ENCODE measurements around the gene ADAMTS6.
"Not testable (repeated sequence)": the region's sequence is repeated elsewhere in the genome, so short reads cannot be mapped to it uniquely, and the experiment has no call there.

The ADAMTS6 gene

GRCh38 chr5:65481635-65482295 lies at the start of gene ADAMTS6:
ADAMTS6 (minus strand) TSS chr5:65481920; CDS start chr5:65473673, 8,247 bp downstream.
- peak; percentile 49 to 52 for DNase-seq (ENCODE audit: low read depth in 2 of 2)

DNA sequence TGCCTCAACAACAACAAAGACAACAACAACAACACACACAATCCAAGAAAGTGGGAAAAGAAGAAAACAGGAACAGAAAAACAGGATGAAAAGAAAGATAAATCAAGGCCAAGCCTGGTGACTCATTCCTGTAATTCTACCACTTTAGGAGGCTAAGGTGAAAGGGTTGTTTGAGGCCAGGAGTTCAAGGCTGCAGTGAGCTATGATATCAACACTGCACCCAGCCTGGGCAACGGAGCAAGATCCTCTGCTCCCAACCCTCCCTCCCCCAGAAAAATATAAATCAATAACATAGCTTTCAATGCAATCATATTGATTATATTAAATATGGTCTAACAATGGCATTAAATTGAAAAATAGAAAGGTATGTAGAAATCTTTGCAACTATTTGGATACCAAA lies 49.2 kb upstream of the ADAMTS6 start:
- no peak for DNase-seq (ENCODE audit: low read depth in 2 of 2)

GRCh38 chr5:65525726-65526125 lies 44.0 kb upstream of the ADAMTS6 start:
- no peak for DNase-seq (ENCODE audit: low read depth in 2 of 2)

GRCh38 chr5:65512170-65512937 lies 30.6 kb upstream of the ADAMTS6 start:
- DNase-seq (ENCODE audit: low read depth in 2 of 2), result no peak

- DNase-seq (ENCODE audit: low read depth in 2 of 2), result no peak
Measured at GRCh38 chr5:65508978-65509377, 27.3 kb upstream of the ADAMTS6 start.

GRCh38 chr5:65506961-65507360 lies 25.2 kb upstream of the ADAMTS6 start:
- no peak for DNase-seq (ENCODE audit: low read depth in 2 of 2)

DNA sequence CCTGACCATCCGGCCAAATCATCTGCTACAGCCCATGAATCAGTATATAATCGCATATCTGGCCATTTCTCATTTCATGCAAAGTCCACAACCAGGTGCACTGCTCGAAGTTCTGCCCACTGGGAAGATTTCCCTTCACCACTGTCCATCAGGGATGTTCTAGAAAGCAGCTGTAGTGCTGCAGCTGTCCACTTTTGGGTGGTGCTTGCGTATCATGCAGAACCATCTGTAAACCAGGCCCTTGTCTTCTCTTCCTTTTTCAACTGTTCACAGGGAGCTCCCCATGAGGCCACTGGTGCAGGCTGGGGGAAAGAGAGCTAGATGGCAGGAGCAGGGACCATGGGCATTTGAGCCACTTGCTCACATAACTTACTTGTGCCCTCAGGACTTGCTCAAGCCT lies 7.4 kb upstream of the ADAMTS6 start:
- no peak for DNase-seq (ENCODE audit: low read depth in 2 of 2)

DNA sequence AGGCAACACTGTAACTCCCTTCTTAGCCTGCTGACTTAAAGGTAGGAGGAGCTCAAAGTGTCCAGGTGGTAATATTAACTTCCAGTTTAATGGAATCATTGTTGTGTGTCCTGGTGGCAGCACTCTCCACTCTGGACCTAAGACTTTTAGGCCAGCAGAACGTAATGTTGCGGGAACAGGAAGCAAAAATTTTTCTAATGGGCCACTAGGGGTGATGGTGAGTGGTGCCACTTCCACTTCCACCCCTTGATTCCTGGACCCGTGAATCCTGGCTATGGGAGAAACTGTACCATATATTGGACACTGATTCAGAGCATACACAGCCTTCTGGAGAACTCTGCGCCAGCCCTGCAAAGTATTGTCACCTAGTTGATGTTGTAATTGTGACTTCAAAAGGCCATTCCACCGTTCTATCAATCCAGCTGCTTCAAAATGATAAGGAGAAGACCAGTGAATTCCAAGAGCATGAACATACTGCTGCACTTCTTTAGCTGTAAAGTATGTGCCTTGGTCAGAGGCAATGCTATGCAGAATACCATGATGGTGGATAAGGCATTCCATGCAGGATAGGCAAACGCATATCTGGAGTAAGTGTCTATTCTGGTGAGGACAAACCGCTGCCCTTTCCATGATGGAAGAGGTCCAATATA lies 6.4 kb upstream of the ADAMTS6 start:
- DNase-seq (ENCODE audit: low read depth in 2 of 2), result not testable (repeated sequence)

DNA sequence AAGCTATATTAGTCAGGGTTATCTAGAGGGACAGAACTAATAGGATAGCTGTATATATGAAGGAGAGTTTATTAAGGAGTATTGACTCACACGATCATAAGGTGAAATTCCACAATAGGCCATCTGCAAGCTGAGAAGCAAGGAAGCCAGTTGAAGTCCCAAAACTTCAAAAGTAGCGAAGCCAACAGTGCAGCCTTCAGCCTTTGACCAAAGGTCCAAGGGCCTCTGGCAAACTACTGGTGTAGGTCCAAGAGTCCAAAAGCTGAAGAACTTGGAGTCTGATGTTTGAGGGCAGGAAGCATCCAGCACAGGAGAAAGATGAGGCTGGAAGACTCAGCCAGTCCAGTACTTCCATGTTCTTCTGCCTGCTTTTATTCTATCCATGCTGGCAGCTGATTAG lies 5.1 kb upstream of the ADAMTS6 start:
- not testable (repeated sequence) for DNase-seq (ENCODE audit: low read depth in 2 of 2)

GRCh38 chr5:65485405-65485804 lies 3.7 kb upstream of the ADAMTS6 start:
- DNase-seq (ENCODE audit: low read depth in 2 of 2), result no peak

GRCh38 chr5:65483546-65484346 lies 2.0 kb upstream of the ADAMTS6 start:
- DNase-seq (ENCODE audit: low read depth in 2 of 2), result no peak

DNA sequence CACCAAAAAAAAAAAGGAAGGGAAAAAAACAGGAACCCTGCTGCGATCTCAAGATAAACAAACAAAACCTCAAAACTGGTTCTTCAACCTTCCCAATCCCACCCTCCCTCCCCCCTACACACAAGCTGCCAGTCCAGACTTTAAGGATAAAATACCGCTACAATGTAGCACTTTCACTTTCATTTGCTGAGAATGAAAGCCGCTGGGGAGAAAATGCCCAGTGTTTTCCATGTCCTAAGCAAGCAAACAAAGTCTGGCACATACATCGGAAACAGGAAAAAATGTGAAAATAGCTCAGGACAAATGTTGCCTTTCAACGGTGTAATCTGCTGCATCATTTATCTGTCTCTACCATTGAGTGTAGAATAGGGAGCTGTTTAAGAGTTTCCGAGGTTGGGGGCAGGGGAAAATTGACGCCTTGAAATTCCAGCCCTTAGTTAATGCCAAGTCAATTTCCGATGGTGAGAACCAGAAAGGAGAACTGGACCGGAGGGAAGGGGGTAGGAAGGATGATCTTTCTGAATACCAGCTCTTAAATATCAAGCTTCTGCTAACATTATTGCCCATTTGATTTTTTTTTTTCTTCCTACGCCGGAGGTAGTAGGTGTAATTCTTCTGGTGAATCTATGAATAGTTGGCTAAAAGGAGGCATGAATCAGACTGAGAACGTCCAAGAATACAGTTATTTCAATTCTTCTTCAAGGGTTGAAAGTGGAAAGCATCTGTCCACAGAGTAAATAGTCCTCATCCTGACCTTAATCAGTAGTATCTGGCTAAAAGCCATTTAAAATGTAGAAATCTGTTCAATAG lies 1.2 kb upstream of the ADAMTS6 start:
- DNase-seq (ENCODE audit: low read depth in 2 of 2), result no peak

GRCh38 chr5:65482296-65482735 lies 596 bp upstream of the ADAMTS6 start:
- DNase-seq (ENCODE audit: low read depth in 2 of 2), result no peak

GRCh38 chr5:65481171-65481581 lies 544 bp downstream of the ADAMTS6 start:
- DNase-seq (ENCODE audit: low read depth in 2 of 2), result no peak

- DNase-seq (ENCODE audit: low read depth in 2 of 2), result peak in 1 of 2 donors; percentile 2
Measured at GRCh38 chr5:65480306-65480865, 1.3 kb downstream of the ADAMTS6 start.

- no peak for DNase-seq (ENCODE audit: low read depth in 2 of 2)
Measured at GRCh38 chr5:65479527-65479926, 2.2 kb downstream of the ADAMTS6 start.

GRCh38 chr5:65478336-65478735 lies 3.4 kb downstream of the ADAMTS6 start:
- DNase-seq (ENCODE audit: low read depth in 2 of 2), result no peak

DNA sequence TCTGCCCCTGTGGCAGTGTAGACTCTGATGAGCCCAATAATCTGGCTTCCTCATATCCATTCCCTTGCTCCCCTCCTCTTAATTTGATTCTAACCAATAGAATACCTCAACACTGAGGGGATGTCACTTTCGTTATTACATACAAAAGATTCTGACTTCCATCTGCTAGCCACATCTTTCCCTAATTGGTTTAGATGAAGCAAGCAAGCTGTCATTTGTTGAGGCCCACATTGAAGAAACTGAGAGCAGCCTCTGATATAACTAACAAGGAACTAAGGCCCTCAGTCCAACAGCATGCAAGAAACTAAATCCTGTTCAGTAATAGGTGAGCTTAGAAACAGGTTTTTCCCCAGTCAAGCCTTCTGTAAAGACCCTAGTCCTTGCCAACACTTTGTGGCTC lies 5.8 kb downstream of the ADAMTS6 start:
- no peak for DNase-seq (ENCODE audit: low read depth in 2 of 2)

- no peak for DNase-seq (ENCODE audit: low read depth in 2 of 2)
Measured at GRCh38 chr5:65475336-65475735, 6.4 kb downstream of the ADAMTS6 start.

- DNase-seq (ENCODE audit: low read depth in 2 of 2), result no peak
Measured at GRCh38 chr5:65474130-65474711, 7.5 kb downstream of the ADAMTS6 start.
